IMR-90 (cell line): ENCODE measurements around the gene HSPG2. TPM values are rescaled to one million over a fixed set of nuclear protein-coding genes. Genes with fewer than 3 reads are reported as not detected.

Source experiments
- ATAC-seq: fragments of 200-7000 bp; cut with Tn5 transposase; 2 replicates; pipeline ENCODE4 v1.9.1; 2020; ENCODE audit warnings: low read depth, mild to moderate bottlenecking, moderate library complexity
- BruUV-seq: library from RNA; stranded (reverse); fragments of 400-500 nt; replicated peaks from 2 replicates; lab custom pipeline; 2021; lab: Mats Ljungman, UMichigan
- CTCF ChIA-PET: fragments of 300-600 bp; formaldehyde crosslinking; extraction: SDS; loops from one replicate; lab custom pipeline; 2021; ENCODE audit warnings: antibody characterized with exemption; lab: Yijun Ruan, JAX
- POLR2A ChIA-PET: fragments of 300-600 bp; sonication (Branson Sonifier 250); formaldehyde crosslinking; loops from one replicate; lab custom pipeline; 2022; ENCODE audit warnings: antibody characterized with exemption; ENCODE audit not compliant: unreplicated experiment; lab: Charles Lee
- DNase-seq: peaks from one replicate; pipeline ENCODE4 v3.0.0; 2013
- H2AFZ ChIP-seq: replicated peaks from 2 replicates; pipeline ENCODE3; 2013; ENCODE audit warnings: low read length, mild to moderate bottlenecking; ENCODE audit not compliant: poor library complexity
- H2AK5ac ChIP-seq: 2 replicates; pipeline ENCODE4 v1.6.1; 2013; ENCODE audit warnings: low read depth, low read length, inconsistent platforms
- H2AK9ac ChIP-seq: replicated peaks from 2 replicates; pipeline ENCODE3; 2013; ENCODE audit warnings: mild to moderate bottlenecking, low read depth, low read length, moderate library complexity; ENCODE audit not compliant: poor library complexity
- H2BK120ac ChIP-seq: 2 replicates; pipeline ENCODE4 v1.6.1; 2013; ENCODE audit warnings: low read depth, low read length, inconsistent platforms
- H2BK15ac ChIP-seq: 3 replicates; pipeline ENCODE4 v1.6.1; 2013; ENCODE audit warnings: low read depth, low read length, inconsistent platforms
- H2BK20ac ChIP-seq: 2 replicates; pipeline ENCODE4 v1.6.1; 2013; ENCODE audit warnings: low read depth, mild to moderate bottlenecking, inconsistent platforms, low read length, moderate library complexity
- H2BK5ac ChIP-seq: 2 replicates; pipeline ENCODE4 v1.6.1; 2013; ENCODE audit warnings: mild to moderate bottlenecking, low read depth, low read length, inconsistent platforms; ENCODE audit not compliant: poor library complexity, severe bottlenecking
- H3K14ac ChIP-seq: replicated peaks from 2 replicates; pipeline ENCODE4 v1.6.1; 2013; ENCODE audit warnings: low read depth, low read length, inconsistent platforms
- H3K18ac ChIP-seq: 2 replicates; pipeline ENCODE4 v1.6.1; 2013; ENCODE audit warnings: low read depth, low read length, control low read depth
- H3K23ac ChIP-seq: 2 replicates; pipeline ENCODE4 v1.6.1; 2013; ENCODE audit warnings: low read depth, low read length, inconsistent platforms
- H3K27ac ChIP-seq: 2 replicates; pipeline ENCODE4 v1.5.1; 2013; ENCODE audit warnings: mild to moderate bottlenecking, control low read depth, low read length; ENCODE audit not compliant: insufficient read depth
- H3K27me3 ChIP-seq: 2 replicates; pipeline ENCODE4 v1.6.1; 2013; ENCODE audit warnings: low read length; ENCODE audit not compliant: control insufficient read depth, insufficient read depth
- H3K36me3 ChIP-seq: 2 replicates; pipeline ENCODE4 v1.6.1; 2013; ENCODE audit warnings: low read length, mixed read lengths; ENCODE audit not compliant: control insufficient read depth, insufficient read depth
- H3K4ac ChIP-seq: 2 replicates; pipeline ENCODE4 v1.6.1; 2013; ENCODE audit warnings: low read depth, low read length, inconsistent platforms
- H3K4me1 ChIP-seq: 2 replicates; pipeline ENCODE4 v1.6.1; 2013; ENCODE audit warnings: low read length, mixed read lengths; ENCODE audit not compliant: control insufficient read depth, insufficient read depth
- H3K4me2 ChIP-seq: 2 replicates; pipeline ENCODE4 v1.6.1; 2013; ENCODE audit warnings: low read depth, mild to moderate bottlenecking, control low read depth, low read length, moderate library complexity
- H3K4me3 ChIP-seq: 2 replicates; pipeline ENCODE4 v1.5.1; 2013; ENCODE audit warnings: low read depth, mild to moderate bottlenecking, control low read depth, low read length, moderate library complexity; ENCODE audit not compliant: insufficient read depth
- H3K56ac ChIP-seq: 2 replicates; pipeline ENCODE4 v1.6.1; 2013; ENCODE audit warnings: low read length, inconsistent platforms; ENCODE audit not compliant: insufficient read depth; ENCODE audit errors: extremely low read depth
- H3K79me1 ChIP-seq, 2 experiments: 2 replicates each; pipeline ENCODE4 v1.6.1; 2013; ENCODE audit warnings: low read length in 2 of 2, inconsistent platforms in 1 of 2, low read depth in 1 of 2
- H3K9ac ChIP-seq: 2 replicates; pipeline ENCODE4 v1.6.1; 2013; ENCODE audit warnings: low read depth, low read length, control low read depth
- H3K9me1 ChIP-seq: 2 replicates; pipeline ENCODE4 v1.6.1; 2013; ENCODE audit warnings: low read length, inconsistent platforms; ENCODE audit not compliant: insufficient read depth
- H3K9me3 ChIP-seq: 2 replicates; pipeline ENCODE4 v1.6.1; 2013; ENCODE audit warnings: low read length; ENCODE audit not compliant: control insufficient read depth, insufficient read depth
- H4K20me1 ChIP-seq: 2 replicates; pipeline ENCODE4 v1.6.1; 2013; ENCODE audit warnings: low read length, inconsistent platforms; ENCODE audit not compliant: insufficient read depth
- H4K5ac ChIP-seq: 2 replicates; pipeline ENCODE4 v1.6.1; 2013; ENCODE audit warnings: mild to moderate bottlenecking, low read depth, low read length, control low read depth
- H4K8ac ChIP-seq, 2 experiments: 2 replicates each; pipeline ENCODE4 v1.6.1; 2013; ENCODE audit warnings: low read depth in 2 of 2, low read length in 2 of 2, control low read depth in 1 of 2, inconsistent platforms in 1 of 2
- H4K91ac ChIP-seq: 2 replicates; pipeline ENCODE4 v1.6.1; 2013; ENCODE audit warnings: low read depth, low read length, inconsistent platforms; ENCODE audit not compliant: insufficient read depth
- BHLHE40 ChIP-seq: fragments of 150-350 bp; IDR thresholded peaks from 2 replicates; pipeline ENCODE4 v1.6.1; 2016; ENCODE audit warnings: mild to moderate bottlenecking, low read depth, low read length
- MAZ ChIP-seq: IDR thresholded peaks from 2 replicates; pipeline ENCODE4 v1.6.1; 2012; ENCODE audit warnings: low read depth, mild to moderate bottlenecking, low read length, improper control_type of control experiment, moderate library complexity, borderline replicate concordance
- NFE2L2 ChIP-seq: fragments of 150-350 bp; IDR thresholded peaks from 2 replicates; pipeline ENCODE4 v1.6.1; 2016; ENCODE audit warnings: low read depth, mild to moderate bottlenecking, low read length
- RCOR1 ChIP-seq: IDR thresholded peaks from 2 replicates; pipeline ENCODE4 v1.6.1; 2012; ENCODE audit warnings: mild to moderate bottlenecking, low read length, improper control_type of control experiment; ENCODE audit not compliant: insufficient replicate concordance
- RFX5 ChIP-seq: IDR thresholded peaks from 2 replicates; pipeline ENCODE4 v1.8.0; 2012; ENCODE audit warnings: low read depth, mild to moderate bottlenecking, low read length, moderate library complexity
- WGBS, 2 experiments: methylation state at CpG; one replicate each; pipeline versions ENCODE4 v1.1.5 to v1.1.7; 2013; ENCODE audit warnings: missing lambda C conversion rate in 2 of 2; ENCODE audit not compliant: insufficient read length in 1 of 2; ENCODE audit errors: extremely low coverage in 2 of 2; 5-methylcytosine and 5-hydroxymethylcytosine counted together
- dilution Hi-C: fragments of 300-500 bp; cut with HindIII; formaldehyde crosslinking; loops from one replicate; pipeline ENCODE4 v1.14.3; 2018; ENCODE audit warnings: low sequenced_read_pairs; ENCODE audit not compliant: unreplicated experiment
- in situ Hi-C: fragments of 300-500 bp; cut with MboI; formaldehyde crosslinking; loops from 3 replicates; pipeline ENCODE4 v1.14.3; 2019; ENCODE audit warnings: low sequenced_read_pairs, inconsistent platforms, mixed read lengths
- intact Hi-C: fragments of 100-400 bp; cut with micrococcal nuclease; formaldehyde crosslinking; loops from 2 replicates; pipeline ENCODE4 v1.10.0; 2022
- polyA plus RNA-seq, 3 experiments: library from polyadenylated mRNA; depleted of rRNA; stranded (reverse); fragments of >200 nt; gene quantifications; 2 replicates each; pipeline ENCODE4 v1.2.3, GENCODE V29; 2012; ENCODE audit warnings: low replicate concordance in 1 of 3
- total RNA-seq: library from RNA; depleted of rRNA; stranded (reverse); fragments of >200 nt; gene quantifications from 2 replicates; pipeline ENCODE4 v1.2.3, GENCODE V29; 2012
- TF ChIP-seq, protein P1 (sequence below): conservative IDR thresholded peaks from 2 replicates; pipeline ENCODE4 v1.5.1; 2012; ENCODE audit warnings: mild to moderate bottlenecking, low read depth, low read length, improper control_type of control experiment

Gene HSPG2
- total and polyA plus RNA-seq, 2 of the 4 experiments (the other 2 are of a cell fraction), result 15.8 to 94.0 TPM

DNA sequence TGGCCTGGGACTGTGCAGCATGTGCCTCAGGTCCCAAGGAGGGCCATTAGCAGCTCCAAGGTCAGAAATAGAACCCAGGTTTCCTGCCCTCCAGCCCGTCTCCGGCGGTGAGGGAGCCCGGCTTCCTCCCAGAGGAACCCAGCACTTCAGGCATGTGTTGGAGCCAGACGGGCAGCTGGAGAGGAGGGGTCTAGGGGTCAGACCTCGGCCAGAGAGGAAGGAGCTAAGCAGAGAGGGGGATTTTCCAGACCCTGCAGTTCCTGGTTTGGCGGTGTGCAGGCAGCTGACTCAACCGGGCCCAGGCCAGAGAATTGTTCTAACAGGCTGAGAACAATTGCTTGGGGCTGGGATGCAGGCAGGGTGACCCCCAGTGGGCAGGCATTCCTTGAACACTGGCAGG is 37.1 kb downstream of the HSPG2 start:
- H3K36me3 ChIP-seq, result peaks cover 28% of the 10 kb centered on the region
- 40% methylated on average over 1 of the region's 8 CpGs; no CpG with 5 or more reads in 1 of the 2 experiments for WGBS, 2 experiments
- POLR2A ChIA-PET, result no interaction called here

More for the DNA sequence above, 37.1 kb downstream of the HSPG2 start:
- Histone ChIP-seq H3K79me1 (peaks cover 32 to 89% of the 10 kb centered on the region in 2 experiments), H3K4me3 (no peak overlapping the region), H3K56ac (no peak overlapping the region), H3K9me3 (no peaks in the 10 kb centered on the region), H2BK15ac (no peak overlapping the region), H4K5ac (no peak overlapping the region), H4K20me1 (peaks cover 77% of the 10 kb centered on the region), H3K9me1 (peaks cover 23% of the 10 kb centered on the region), H4K8ac (no peak overlapping the region), H3K23ac (no peak overlapping the region), H3K4ac (no peak overlapping the region), H2AK5ac (no peak overlapping the region), H3K4me2 (no peak overlapping the region), H4K91ac (no peak overlapping the region), H3K18ac (no peak overlapping the region), H2BK120ac (no peak overlapping the region), H3K27ac (no peak overlapping the region), H2AFZ (no peak overlapping the region), H2BK20ac (no peak overlapping the region), H3K9ac (no peak overlapping the region), H2AK9ac (no peak overlapping the region), H3K4me1 (peaks cover 11% of the 10 kb centered on the region), H2BK5ac (no peak overlapping the region), H3K14ac (no peak overlapping the region), H3K27me3 (no peaks in the 10 kb centered on the region)
- CTCF ChIA-PET, result no interaction called here
- in situ Hi-C loops (no loop called here), dilution Hi-C loops (no loop called here), intact Hi-C loops (no loop called here)
- TF ChIP-seq RFX5 (no peak), RCOR1 (no peak), MAZ (no peak), NFE2L2 (no peak), BHLHE40 (no peak)
- TF ChIP-seq, protein P1, sequence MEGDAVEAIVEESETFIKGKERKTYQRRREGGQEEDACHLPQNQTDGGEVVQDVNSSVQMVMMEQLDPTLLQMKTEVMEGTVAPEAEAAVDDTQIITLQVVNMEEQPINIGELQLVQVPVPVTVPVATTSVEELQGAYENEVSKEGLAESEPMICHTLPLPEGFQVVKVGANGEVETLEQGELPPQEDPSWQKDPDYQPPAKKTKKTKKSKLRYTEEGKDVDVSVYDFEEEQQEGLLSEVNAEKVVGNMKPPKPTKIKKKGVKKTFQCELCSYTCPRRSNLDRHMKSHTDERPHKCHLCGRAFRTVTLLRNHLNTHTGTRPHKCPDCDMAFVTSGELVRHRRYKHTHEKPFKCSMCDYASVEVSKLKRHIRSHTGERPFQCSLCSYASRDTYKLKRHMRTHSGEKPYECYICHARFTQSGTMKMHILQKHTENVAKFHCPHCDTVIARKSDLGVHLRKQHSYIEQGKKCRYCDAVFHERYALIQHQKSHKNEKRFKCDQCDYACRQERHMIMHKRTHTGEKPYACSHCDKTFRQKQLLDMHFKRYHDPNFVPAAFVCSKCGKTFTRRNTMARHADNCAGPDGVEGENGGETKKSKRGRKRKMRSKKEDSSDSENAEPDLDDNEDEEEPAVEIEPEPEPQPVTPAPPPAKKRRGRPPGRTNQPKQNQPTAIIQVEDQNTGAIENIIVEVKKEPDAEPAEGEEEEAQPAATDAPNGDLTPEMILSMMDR, result no peak
- no TSS peak for BruUV-seq
- no peak for DNase-seq
- ATAC-seq, result no peak
